CD4-positive, alpha-beta T cell treated with Interleukin-15 for 1 hour (primary cell): ENCODE measurements around the gene FADS1.

Source experiments
- DNase-seq: peaks from one replicate; pipeline ENCODE4 v3.0.0-alpha.2; 2020

Gene FADS1

GRCh38 chr11:61793829-61794204 lies 23.0 kb downstream of the FADS1 start:
- no peak for DNase-seq

GRCh38 chr11:61793083-61793828 lies 23.5 kb downstream of the FADS1 start:
- DNase-seq, result no peak

DNA sequence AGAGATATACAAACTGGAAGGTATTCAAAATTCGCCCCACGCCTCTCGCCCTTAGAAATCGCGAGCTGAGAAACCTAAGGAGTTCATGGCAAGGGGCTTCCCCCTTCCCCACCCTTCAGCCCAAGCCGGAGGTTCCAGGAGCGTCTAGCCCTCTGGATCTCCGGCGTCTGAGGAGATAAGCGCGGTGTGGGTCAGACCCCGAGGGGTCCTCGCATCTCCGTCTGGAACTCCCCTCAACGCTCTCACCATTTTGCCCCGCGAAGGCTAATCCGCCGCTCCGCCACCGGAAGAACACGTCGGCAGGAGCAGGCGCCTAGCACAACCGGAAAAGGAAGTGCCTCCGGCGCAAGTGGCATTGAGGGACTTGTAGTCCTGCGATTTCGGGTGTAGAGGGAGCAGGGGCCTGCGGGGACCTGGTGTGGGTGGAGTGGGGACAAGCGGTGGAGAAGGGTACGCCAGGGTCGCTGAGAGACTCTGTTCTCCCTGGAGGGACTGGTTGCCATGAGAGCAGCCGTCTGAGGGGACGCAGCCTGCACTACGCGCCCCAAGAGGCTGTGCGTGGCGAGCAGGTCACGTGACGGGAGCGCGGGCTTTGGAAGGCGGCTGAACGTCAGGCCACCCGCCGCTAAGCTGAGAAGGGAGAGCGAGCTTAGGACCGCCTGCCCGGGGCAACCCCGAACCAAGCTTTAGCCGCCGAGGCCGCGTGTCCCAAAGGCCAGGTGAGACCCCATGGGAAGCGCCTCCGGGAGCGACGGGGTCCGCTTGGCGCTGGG lies 24.3 kb downstream of the FADS1 start, which contains the start of the genes FEN1 and TMEM258:
Gene FEN1, plus strand, starts transcription at position 602 of the 773 bp plus-strand sequence. CDS start 2,451 bp downstream, outside the sequence.
Gene TMEM258, minus strand, starts transcription at position 290 of the 773 bp plus-strand sequence. Its CDS starts 41 bp downstream, at position 249.
- DNase-seq, result peak; percentile 90

GRCh38 chr11:61791737-61792309 lies 25.0 kb downstream of the FADS1 start:
- peak; percentile 56 for DNase-seq

DNA sequence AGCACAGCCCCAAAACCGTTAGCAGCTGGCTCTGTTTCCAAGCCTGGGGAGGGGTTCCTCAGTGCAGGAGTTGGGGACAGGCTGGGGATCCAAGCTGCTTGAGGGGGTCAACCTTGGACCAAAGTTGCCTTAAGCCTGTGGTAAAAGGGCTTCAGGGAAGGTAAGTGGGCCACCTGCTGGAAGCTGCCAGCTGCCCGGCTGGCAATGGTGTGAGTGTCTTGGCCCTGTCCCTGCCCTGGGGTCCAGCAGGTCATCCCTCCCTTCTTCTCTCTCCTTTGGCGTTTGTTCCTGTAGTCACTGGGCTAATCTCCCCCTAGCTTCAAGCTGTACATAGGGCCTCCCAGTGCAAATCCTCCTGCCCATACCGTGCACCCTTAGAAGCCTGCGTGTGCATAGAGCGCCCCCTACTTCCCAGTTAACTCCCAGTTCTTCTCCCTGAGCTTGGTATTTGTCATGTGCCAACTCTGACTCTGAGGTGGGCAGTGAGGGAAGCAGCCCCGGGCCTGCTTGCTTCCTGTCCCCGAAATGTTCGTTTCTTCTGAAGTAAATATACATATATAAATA lies 28.8 kb downstream of the FADS1 start:
- DNase-seq, result no peak

GRCh38 chr11:61785837-61786402 lies 30.9 kb downstream of the FADS1 start:
- DNase-seq, result no peak

DNA sequence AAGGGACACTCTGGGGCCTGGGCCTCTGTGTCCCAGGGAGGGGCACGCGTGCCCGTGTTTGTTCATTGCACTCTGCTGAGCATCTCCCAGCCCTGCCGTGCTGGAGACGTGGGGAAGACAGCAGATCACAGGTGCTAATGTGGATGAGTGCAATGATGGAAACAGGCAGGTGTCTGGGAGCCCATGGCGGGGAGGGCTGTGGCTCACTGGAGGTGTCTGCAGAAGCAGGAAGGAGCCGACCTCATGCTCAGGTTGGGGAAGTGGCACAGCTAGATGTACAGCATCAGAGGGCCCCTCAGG lies 32.3 kb downstream of the FADS1 start:
- DNase-seq, result no peak

DNA sequence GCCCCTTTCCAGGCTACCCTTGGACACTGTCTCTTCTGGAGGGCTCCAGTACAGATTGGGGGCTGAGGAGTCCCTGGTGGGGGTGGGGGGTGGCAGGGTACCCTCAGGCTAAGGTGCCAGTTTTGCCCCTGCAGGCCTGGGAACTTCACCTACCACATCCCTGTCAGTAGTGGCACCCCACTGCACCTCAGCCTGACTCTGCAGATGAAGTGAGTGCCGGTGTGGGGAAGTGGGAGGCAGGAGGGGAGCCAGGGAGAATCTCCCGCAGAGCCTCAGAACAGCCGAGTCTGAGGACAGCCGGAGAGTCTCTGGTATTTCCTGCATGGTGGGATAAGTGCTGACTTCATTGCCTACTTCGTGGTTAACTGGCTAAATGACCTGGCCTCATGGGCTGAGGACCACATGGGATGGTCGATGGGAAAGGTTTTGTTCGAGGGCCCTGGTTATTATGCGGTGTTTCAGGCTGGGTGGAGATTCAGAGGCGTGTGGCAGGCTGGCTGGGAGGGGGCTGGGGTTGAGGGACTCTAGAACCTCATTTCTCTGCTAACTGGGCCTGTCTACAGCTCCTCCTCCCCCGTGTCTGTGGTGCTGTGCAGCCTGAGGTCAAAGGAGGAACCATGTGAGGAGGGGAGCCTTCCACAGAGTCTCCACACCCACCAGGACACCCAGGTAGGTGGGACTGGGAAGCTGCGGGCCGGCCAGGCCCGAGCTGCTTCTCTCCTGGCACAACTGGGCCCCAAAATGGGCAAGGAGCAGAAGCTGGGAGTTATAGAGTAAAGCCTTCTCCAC lies 32.9 kb downstream of the FADS1 start:
- DNase-seq, result no peak

- DNase-seq, result no peak
Measured at GRCh38 chr11:61782841-61783240, 34.0 kb downstream of the FADS1 start.

- DNase-seq, result no peak
Measured at GRCh38 chr11:61782299-61782698, 34.5 kb downstream of the FADS1 start.

DNA sequence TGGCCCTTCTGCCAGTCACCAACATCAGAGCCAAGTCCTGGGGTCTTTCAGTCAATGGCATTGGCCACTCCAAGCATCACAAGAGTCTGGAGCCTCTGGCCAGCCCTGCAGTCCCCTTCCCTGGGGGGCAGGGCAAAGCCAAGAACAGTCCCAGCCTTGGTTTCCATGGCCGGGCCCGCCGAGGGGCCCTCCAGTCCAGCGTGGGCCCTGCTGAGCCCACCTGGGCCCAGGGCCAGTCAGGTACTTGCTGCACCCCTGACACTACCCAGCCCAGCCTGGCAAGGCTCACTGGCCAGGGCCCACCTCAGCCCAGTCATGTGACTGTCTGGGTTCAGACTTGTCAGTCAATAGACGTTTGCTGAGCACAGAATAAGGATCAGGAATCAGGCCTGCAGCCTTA lies 35.2 kb downstream of the FADS1 start:
- no peak for DNase-seq

- DNase-seq, result no peak
Measured at GRCh38 chr11:61780581-61781162, 36.1 kb downstream of the FADS1 start.

GRCh38 chr11:61779666-61780525 lies 36.9 kb downstream of the FADS1 start:
- no peak for DNase-seq

DNA sequence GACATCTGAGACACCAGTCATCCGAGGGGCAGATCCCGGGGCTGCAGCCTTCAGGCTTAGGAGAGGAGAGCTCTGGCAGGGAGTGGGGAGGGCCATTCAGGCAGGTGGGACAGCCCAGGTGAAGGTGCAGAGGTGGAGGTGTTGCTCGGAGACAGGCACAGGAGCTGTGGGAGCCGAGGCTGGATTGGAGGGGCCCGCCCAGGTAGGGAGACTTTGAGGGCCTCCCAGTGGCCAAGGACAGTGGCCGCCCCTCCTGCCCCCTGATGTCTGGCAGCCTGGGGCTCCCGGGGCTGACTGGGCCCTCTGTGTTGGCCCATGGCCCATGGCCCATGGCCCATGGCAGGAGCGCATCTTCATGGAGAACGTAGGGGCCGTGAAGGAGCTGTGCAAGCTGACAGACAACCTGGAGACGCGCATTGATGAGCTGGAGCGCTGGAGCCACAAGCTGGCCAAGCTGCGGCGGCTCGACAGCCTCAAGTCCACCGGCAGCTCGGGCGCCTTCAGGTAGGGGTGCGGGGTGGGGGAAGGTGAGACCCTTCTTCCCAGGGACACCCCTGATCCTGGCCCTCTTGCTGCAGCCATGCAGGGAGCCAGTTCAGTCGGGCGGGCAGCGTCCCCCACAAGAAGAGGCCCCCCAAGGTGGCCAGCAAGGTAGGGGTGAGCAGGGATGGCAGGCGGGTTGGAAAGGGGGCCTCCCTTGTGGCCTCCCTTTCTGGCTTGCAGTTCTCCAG lies 37.7 kb downstream of the FADS1 start:
- no peak for DNase-seq

- no peak for DNase-seq
Measured at GRCh38 chr11:61778357-61778886, 38.4 kb downstream of the FADS1 start.

- DNase-seq, result peak; percentile 63
Measured at GRCh38 chr11:61777234-61778090, 39.3 kb downstream of the FADS1 start.

DNA sequence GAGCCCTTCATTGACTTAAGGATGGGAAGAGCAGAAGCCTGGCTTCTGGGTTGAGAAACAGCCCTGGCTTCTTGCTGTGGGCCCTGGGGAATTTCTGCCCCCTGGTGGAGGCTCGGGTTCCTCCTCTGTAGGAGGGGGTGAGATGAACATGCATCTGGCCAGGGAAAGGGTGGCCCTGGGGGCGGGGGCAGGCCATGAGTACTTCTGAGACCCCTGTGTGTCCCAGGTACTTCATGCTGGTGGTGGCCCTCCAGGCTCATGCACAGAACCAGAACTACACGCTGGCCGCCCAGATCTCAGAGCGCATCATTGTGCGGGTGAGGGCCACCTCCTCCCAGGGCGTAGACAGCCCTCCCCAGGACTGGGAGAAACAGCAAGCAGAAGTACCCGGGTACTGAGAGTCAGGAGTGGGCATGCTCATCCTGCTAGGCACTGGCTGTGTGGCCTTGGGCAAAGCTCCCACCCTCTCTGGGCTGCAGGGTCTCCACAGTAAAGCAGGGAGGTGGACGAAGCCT lies 40.2 kb downstream of the FADS1 start:
- DNase-seq, result peak; percentile 33
